Loucy (cell line): ENCODE data around the gene TECTA.

Experiments used
- H2AFZ ChIP-seq: fragments of 200-600 bp; sonication (generic); 2 replicates; pipeline ENCODE4 v1.6.0; 2016; ENCODE audit warnings: antibody characterized with exemption, mild to moderate bottlenecking, low read length, moderate library complexity
- H3F3A ChIP-seq: fragments of 200-600 bp; 2 replicates; pipeline ENCODE4 v1.6.0; 2016; ENCODE audit warnings: antibody characterized with exemption, low read depth, mild to moderate bottlenecking
- H3K27me3 ChIP-seq: fragments of 200-600 bp; sonication (generic); 2 replicates; pipeline ENCODE4 v1.6.1; 2014; ENCODE audit warnings: low read length, mild to moderate bottlenecking; ENCODE audit not compliant: insufficient read depth, poor library complexity, severe bottlenecking
- H3K36me3 ChIP-seq: fragments of 200-600 bp; sonication (generic); 2 replicates; pipeline ENCODE4 v1.6.1; 2016; ENCODE audit warnings: low read length; ENCODE audit not compliant: insufficient read depth
- H3K4me1 ChIP-seq: fragments of 200-600 bp; sonication (generic); 2 replicates; pipeline ENCODE4 v1.5.1; 2014; ENCODE audit warnings: low read length, mild to moderate bottlenecking; ENCODE audit not compliant: insufficient read depth, poor library complexity, severe bottlenecking
- H3K4me2 ChIP-seq: fragments of 200-600 bp; sonication (generic); 2 replicates; pipeline ENCODE4 v1.6.0; 2014; ENCODE audit warnings: antibody characterized with exemption, low read length, low read depth, mild to moderate bottlenecking; ENCODE audit not compliant: poor library complexity, severe bottlenecking
- H3K4me3 ChIP-seq: fragments of 200-600 bp; sonication (generic); 2 replicates; pipeline ENCODE4 v1.5.1; 2014; ENCODE audit warnings: low read length, mild to moderate bottlenecking, mixed read lengths; ENCODE audit not compliant: poor library complexity, severe bottlenecking
- H3K79me2 ChIP-seq: fragments of 200-600 bp; sonication (generic); 2 replicates; pipeline ENCODE4 v1.6.1; 2014; ENCODE audit warnings: low read length; ENCODE audit not compliant: insufficient read depth
- H3K9ac ChIP-seq: fragments of 200-600 bp; sonication (generic); 2 replicates; pipeline ENCODE4 v1.6.0; 2014; ENCODE audit warnings: mild to moderate bottlenecking, low read depth, low read length, moderate library complexity; ENCODE audit not compliant: poor library complexity, severe bottlenecking
- H3K9me2 ChIP-seq: fragments of 200-600 bp; sonication (generic); replicated peaks from 2 replicates; pipeline ENCODE4 v1.6.1; 2016; ENCODE audit warnings: low read depth, low read length, mixed read lengths
- H3K9me3 ChIP-seq: fragments of 200-600 bp; sonication (generic); 2 replicates; pipeline ENCODE4 v1.6.1; 2014; ENCODE audit warnings: mild to moderate bottlenecking, antibody characterized with exemption, low read length, low read depth; ENCODE audit not compliant: insufficient read depth
- H4K20me1 ChIP-seq: fragments of 200-600 bp; sonication (generic); 2 replicates; pipeline ENCODE4 v1.6.0; 2014; ENCODE audit warnings: antibody characterized with exemption, low read length, mild to moderate bottlenecking; ENCODE audit not compliant: insufficient read depth, poor library complexity, severe bottlenecking
- CTCF ChIP-seq: fragments of 200-600 bp; sonication (generic); conservative IDR thresholded peaks from 2 replicates; pipeline ENCODE4 v1.5.1; 2014; ENCODE audit warnings: mild to moderate bottlenecking, antibody characterized with exemption, low read length
- EZH2phosphoT487 ChIP-seq: fragments of 200-600 bp; IDR thresholded peaks from 2 replicates; pipeline ENCODE4 v1.6.1; 2018; ENCODE audit warnings: antibody characterized with exemption, mild to moderate bottlenecking, moderate library complexity, borderline replicate concordance

TECTA gene

DNA sequence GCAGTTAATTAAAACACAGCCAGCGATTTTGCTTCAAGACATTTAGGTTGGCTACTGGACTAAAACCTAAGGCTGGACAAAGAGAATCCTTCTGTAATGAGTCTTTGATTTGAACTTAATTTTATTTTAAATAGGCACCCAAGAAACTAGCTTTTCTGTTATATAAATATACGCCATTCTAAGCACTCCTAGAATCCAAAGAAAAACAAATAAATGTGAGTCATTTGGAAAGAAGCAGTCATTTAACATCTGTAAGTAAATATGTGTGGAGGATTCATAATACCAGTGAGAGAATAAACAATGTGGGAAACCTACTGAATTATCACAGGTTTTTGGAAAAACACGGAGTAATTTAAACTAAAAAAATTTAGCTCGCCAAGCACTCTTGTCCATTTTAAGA lies 1.2 kb upstream of the TECTA start:
- no peaks in the 10 kb centered on the region for H3F3A ChIP-seq
- TF ChIP-seq CTCF: no peak
- no peak for TF ChIP-seq EZH2phosphoT487
- H3K4me3 ChIP-seq: no peak overlapping the region
- no peaks in the 10 kb centered on the region for H4K20me1 ChIP-seq
- no peaks in the 10 kb centered on the region for H3K79me2 ChIP-seq
- H3K9me3 ChIP-seq: no peaks in the 10 kb centered on the region
- no peaks in the 10 kb centered on the region for H3K27me3 ChIP-seq
- H3K9ac ChIP-seq: no peak overlapping the region
- H2AFZ ChIP-seq: no peak overlapping the region
- H3K4me1 ChIP-seq: no peaks in the 10 kb centered on the region
- H3K36me3 ChIP-seq: no peaks in the 10 kb centered on the region
- no peak overlapping the region for H3K4me2 ChIP-seq
- H3K9me2 ChIP-seq: no peaks in the 10 kb centered on the region

DNA sequence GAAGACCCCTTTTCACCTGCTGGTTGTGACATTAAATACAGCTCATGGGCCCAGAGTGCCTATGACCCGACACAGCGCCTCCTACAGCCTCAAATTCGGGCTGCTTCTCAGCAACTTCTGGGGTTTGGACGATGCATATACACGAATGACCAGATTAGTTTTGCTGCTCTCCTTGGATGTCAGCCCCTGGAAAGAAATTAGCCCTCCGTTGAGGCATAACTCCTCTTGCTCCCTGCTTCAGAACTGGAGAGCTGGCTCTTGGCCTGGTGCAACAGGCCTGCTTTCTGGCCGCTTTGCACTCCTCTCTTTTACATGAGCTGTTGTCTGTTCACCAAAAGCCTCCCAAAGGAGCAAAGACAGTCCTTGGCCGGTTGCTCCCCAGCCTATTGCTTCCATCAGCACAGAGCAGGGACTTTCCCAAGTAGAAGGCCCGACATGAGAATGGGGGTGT lies 3.3 kb downstream of the TECTA start:
- Histone ChIP-seq H3K9ac (no peak overlapping the region), H3K4me3 (no peak overlapping the region), H3F3A (no peaks in the 10 kb centered on the region), H4K20me1 (no peaks in the 10 kb centered on the region), H3K27me3 (no peaks in the 10 kb centered on the region), H3K4me2 (no peak overlapping the region), H3K9me3 (no peaks in the 10 kb centered on the region), H3K4me1 (no peaks in the 10 kb centered on the region), H3K79me2 (no peaks in the 10 kb centered on the region), H2AFZ (no peak overlapping the region), H3K9me2 (no peaks in the 10 kb centered on the region), H3K36me3 (no peaks in the 10 kb centered on the region)
- no peak for TF ChIP-seq EZH2phosphoT487
- TF ChIP-seq CTCF: peak; percentile 56

DNA sequence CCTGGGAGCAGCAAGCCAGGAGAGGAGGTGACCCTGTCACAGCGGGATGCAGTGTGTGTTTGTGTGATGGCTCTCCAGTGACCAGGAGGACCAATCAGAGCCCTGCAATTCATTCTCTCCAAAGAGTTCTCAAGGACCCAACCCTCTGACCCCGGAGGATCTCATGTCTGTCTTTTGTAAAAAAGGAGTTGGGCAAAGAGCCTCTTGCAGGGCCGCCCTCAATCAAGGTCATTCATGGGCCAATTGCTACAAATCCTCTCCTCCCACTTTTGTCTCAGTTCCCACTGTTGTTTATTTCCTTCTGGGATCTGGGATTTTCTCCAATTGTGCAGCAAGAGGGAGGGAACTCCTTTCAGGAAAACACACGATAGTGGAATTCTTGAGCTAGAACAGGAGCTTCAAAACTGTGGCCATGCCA lies 4.0 kb downstream of the TECTA start:
- Histone ChIP-seq H2AFZ (no peak overlapping the region), H3K9me2 (no peaks in the 10 kb centered on the region), H4K20me1 (no peaks in the 10 kb centered on the region), H3K4me3 (no peak overlapping the region), H3K27me3 (no peaks in the 10 kb centered on the region), H3K4me1 (no peaks in the 10 kb centered on the region), H3K4me2 (no peak overlapping the region), H3K9me3 (no peaks in the 10 kb centered on the region), H3F3A (no peaks in the 10 kb centered on the region), H3K79me2 (no peaks in the 10 kb centered on the region), H3K9ac (no peak overlapping the region), H3K36me3 (no peaks in the 10 kb centered on the region)
- no peak for TF ChIP-seq CTCF
- TF ChIP-seq EZH2phosphoT487: no peak
